H1 (cell line): ENCODE measurements around the gene RYR3. TPM values are rescaled to one million over a fixed set of nuclear protein-coding genes. Genes with fewer than 3 reads are reported as not detected.

Source experiments
- CTCF ChIA-PET: fragments of 300-600 bp; sonication (Branson Sonifier 250); formaldehyde crosslinking; loops from one replicate; lab custom pipeline; 2021; ENCODE audit not compliant: partially characterized antibody; lab: Charles Lee
- POLR2A ChIA-PET: fragments of 300-600 bp; sonication (Branson Sonifier 250); formaldehyde crosslinking; loops from one replicate; lab custom pipeline; 2021; ENCODE audit warnings: inconsistent platforms; ENCODE audit not compliant: partially characterized antibody; lab: Charles Lee
- DNase-seq, 2 experiments: peaks; one replicate each; pipeline versions ENCODE4 v3.0.0 to v3.0.0-alpha.2; 2010 to 2022; ENCODE audit warnings: low spot score in 2 of 2, low read depth in 1 of 2, mixed read lengths in 1 of 2
- FAIRE-seq: peaks from 2 replicates; lab custom pipeline; 2011; peaks lifted over from hg19 to GRCh38; lab: Jason Lieb, UNC
- H2AFZ ChIP-seq: 2 replicates; pipeline ENCODE4 v1.8.1; 2012; ENCODE audit warnings: low read length, inconsistent platforms
- H2AK5ac ChIP-seq: 2 replicates; pipeline ENCODE4 v1.6.1; 2013; ENCODE audit warnings: low read depth, low read length
- H2BK120ac ChIP-seq: replicated peaks from 2 replicates; pipeline ENCODE3; 2013; ENCODE audit warnings: low read depth, low read length, inconsistent platforms
- H2BK12ac ChIP-seq: 2 replicates; pipeline ENCODE4 v1.6.1; 2013; ENCODE audit warnings: low read depth, low read length
- H2BK15ac ChIP-seq: 2 replicates; pipeline ENCODE4 v1.6.1; 2013; ENCODE audit warnings: low read length
- H2BK20ac ChIP-seq: 2 replicates; pipeline ENCODE4 v1.6.1; 2013; ENCODE audit warnings: low read length
- H2BK5ac ChIP-seq: 2 replicates; pipeline ENCODE4 v1.6.1; 2013; ENCODE audit warnings: low read depth, low read length
- H3K14ac ChIP-seq: 2 replicates; pipeline ENCODE4 v1.6.1; 2013; ENCODE audit warnings: inconsistent platforms; ENCODE audit not compliant: insufficient read length
- H3K18ac ChIP-seq: 2 replicates; pipeline ENCODE4 v1.6.1; 2013; ENCODE audit warnings: low read length; ENCODE audit errors: extremely low read depth
- H3K23ac ChIP-seq: 2 replicates; pipeline ENCODE4 v1.6.1; 2013; ENCODE audit warnings: inconsistent platforms; ENCODE audit not compliant: insufficient read length
- H3K23me2 ChIP-seq: 2 replicates; pipeline ENCODE4 v1.6.1; 2013; ENCODE audit warnings: low read depth, low read length
- H3K27ac ChIP-seq: 2 replicates; pipeline ENCODE4 v1.6.1; 2011; ENCODE audit warnings: low read depth, low read length, inconsistent platforms
- H3K27me3 ChIP-seq, 4 experiments: replicated peaks in 1 of 4; 1 replicate in 1 of 4; 2 replicates in 3 of 4; pipeline versions ENCODE4 v1.6.1 to v1.8.1; 2011 to 2013; ENCODE audit warnings: low read length in 3 of 4, mild to moderate bottlenecking in 3 of 4, inconsistent platforms in 2 of 4, mixed read lengths in 2 of 4, moderate library complexity in 1 of 4; ENCODE audit not compliant: control insufficient read depth in 3 of 4, insufficient read depth in 3 of 4; ENCODE audit errors: extremely low read depth in 1 of 4
- H3K36me3 ChIP-seq, 4 experiments: 2 replicates each; pipeline versions ENCODE4 v1.6.1 to v1.8.1; 2011 to 2013; ENCODE audit warnings: mild to moderate bottlenecking in 4 of 4, low read length in 3 of 4, moderate library complexity in 2 of 4, control low read depth in 1 of 4, inconsistent platforms in 1 of 4; ENCODE audit not compliant: insufficient read depth in 4 of 4, control insufficient read depth in 2 of 4
- H3K4ac ChIP-seq: replicated peaks from 2 replicates; pipeline ENCODE3; 2013; ENCODE audit warnings: low read length, low read depth, mixed read lengths, inconsistent platforms; ENCODE audit not compliant: insufficient read length
- H3K4me1 ChIP-seq, 4 experiments: replicated peaks in 1 of 4; 1 replicate in 1 of 4; 2 replicates in 3 of 4; pipeline versions ENCODE4 v1.6.1 to v1.8.1; 2011 to 2013; ENCODE audit warnings: low read length in 3 of 4, inconsistent platforms in 2 of 4, mixed read lengths in 1 of 4; ENCODE audit not compliant: insufficient read depth in 4 of 4, control insufficient read depth in 3 of 4
- H3K4me2 ChIP-seq, 2 experiments: 2 replicates each; pipeline versions ENCODE4 v1.6.1 to v1.8.1; 2011 to 2013; ENCODE audit warnings: low read depth in 2 of 2, low read length in 2 of 2, control low read depth in 1 of 2, inconsistent platforms in 1 of 2, mild to moderate bottlenecking in 1 of 2; ENCODE audit not compliant: insufficient read depth in 1 of 2
- H3K4me3 ChIP-seq, 4 experiments: fragments of 200-600, 300-600 bp in 1 of 4; sonication (generic), shearing (Covaris generic), sonication (Bioruptor Twin) in 1 of 4; 2 replicates each; pipeline versions ENCODE4 v1.5.1 to v1.8.1; 2011 to 2016; ENCODE audit warnings: low read length in 4 of 4, low read depth in 3 of 4, control low read depth in 2 of 4, inconsistent platforms in 2 of 4, mild to moderate bottlenecking in 2 of 4, mixed read lengths in 1 of 4, moderate library complexity in 1 of 4; ENCODE audit not compliant: insufficient read depth in 2 of 4; ENCODE audit errors: extremely low read depth in 1 of 4
- H3K56ac ChIP-seq: replicated peaks from 2 replicates; pipeline ENCODE3; 2013; ENCODE audit warnings: low read depth, mild to moderate bottlenecking, mixed read lengths, low read length, inconsistent platforms; ENCODE audit not compliant: insufficient read length
- H3K79me1 ChIP-seq: 2 replicates; pipeline ENCODE4 v1.6.1; 2013; ENCODE audit warnings: low read depth, low read length, control low read depth
- H3K79me2 ChIP-seq, 2 experiments: 2 replicates each; pipeline versions ENCODE4 v1.6.1 to v1.8.1; 2012 to 2013; ENCODE audit warnings: low read length in 2 of 2, mild to moderate bottlenecking in 2 of 2, inconsistent platforms in 1 of 2; ENCODE audit not compliant: insufficient read depth in 2 of 2, control insufficient read depth in 1 of 2
- H3K9ac ChIP-seq, 4 experiments: replicated peaks in 1 of 4; 1 replicate in 1 of 4; 2 replicates in 3 of 4; pipeline versions ENCODE4 v1.6.1 to v1.8.1; 2011 to 2013; ENCODE audit warnings: low read depth in 3 of 4, low read length in 3 of 4, control low read depth in 2 of 4, mild to moderate bottlenecking in 2 of 4, moderate library complexity in 2 of 4, inconsistent platforms in 1 of 4; ENCODE audit errors: extremely low read depth in 1 of 4
- H3K9me3 ChIP-seq, 2 experiments: 2 replicates each; pipeline versions ENCODE4 v1.6.1 to v1.8.1; 2012 to 2013; ENCODE audit warnings: mild to moderate bottlenecking in 2 of 2, moderate library complexity in 2 of 2, control low read depth in 1 of 2, inconsistent platforms in 1 of 2, low read depth in 1 of 2, low read length in 1 of 2, mixed read lengths in 1 of 2; ENCODE audit not compliant: insufficient read depth in 2 of 2
- H4K20me1 ChIP-seq, 2 experiments: replicated peaks in 1 of 2; 2 replicates each; pipeline versions ENCODE3 to v1.8.1; 2011 to 2013; ENCODE audit warnings: inconsistent platforms in 2 of 2, low read length in 2 of 2, mild to moderate bottlenecking in 1 of 2; ENCODE audit not compliant: insufficient read depth in 2 of 2, control insufficient read depth in 1 of 2
- H4K5ac ChIP-seq: 2 replicates; pipeline ENCODE4 v1.6.1; 2013; ENCODE audit warnings: low read length, low read depth, mixed read lengths, inconsistent platforms; ENCODE audit not compliant: insufficient read length
- H4K8ac ChIP-seq: 2 replicates; pipeline ENCODE4 v1.8.0; 2013; ENCODE audit warnings: mild to moderate bottlenecking, moderate library complexity, low read length, inconsistent platforms; ENCODE audit not compliant: insufficient read depth; ENCODE audit errors: extremely low read depth
- H4K91ac ChIP-seq: replicated peaks from 2 replicates; pipeline ENCODE3; 2013; ENCODE audit warnings: low read length, mixed read lengths, inconsistent platforms; ENCODE audit not compliant: insufficient read length
- SIRT6 ChIP-seq: IDR thresholded peaks from one replicate; pipeline ENCODE4 v1.7.1; 2012; ENCODE audit warnings: low read length, inconsistent platforms
- ZNF274 ChIP-seq: IDR thresholded peaks from 2 replicates; pipeline ENCODE4 v1.7.0; 2012; ENCODE audit warnings: low read length, borderline replicate concordance; ENCODE audit errors: extremely low read depth
- WGBS, 2 experiments: shearing (Covaris generic) in 1 of 2; methylation state at CpG; one replicate each; pipeline versions ENCODE4 v1.1.6 to v1.1.7; 2013 to 2015; ENCODE audit warnings: low lambda C conversion rate in 2 of 2, mixed read lengths in 2 of 2, inconsistent platforms in 1 of 2, low coverage in 1 of 2, missing lambda C conversion rate in 1 of 2; ENCODE audit not compliant: insufficient replicate concordance in 2 of 2, insufficient coverage in 1 of 2, insufficient read length in 1 of 2; ENCODE audit errors: extremely low coverage in 1 of 2, missing lambda C conversion rate in 1 of 2; 5-methylcytosine and 5-hydroxymethylcytosine counted together
- polyA plus RNA-seq, 7 experiments: library from polyadenylated mRNA; depleted of rRNA in 3 of 7; stranded (reverse) in 5 of 7; unstranded in 2 of 7; fragments of >200 nt in 5 of 7; fragments of 200-250 nt in 2 of 7; gene quantifications; 1 replicate in 5 of 7; 2 replicates in 1 of 7; 4 replicates in 1 of 7; pipeline versions ENCODE4 v1.2.1 to v1.2.3, GENCODE V29; 2011 to 2013; ENCODE audit warnings: missing spikeins in 2 of 7, mixed read lengths in 2 of 7
- total RNA-seq: library from RNA; stranded (reverse); fragmentation: NEBNext Ultra II Directional; extraction: Animal tissue kit (Norgen Biotek cat#: 25700); gene quantifications from 2 replicates; pipeline ENCODE4 v1.2.1, GENCODE V29; 2021

RYR3 gene
- total and polyA plus RNA-seq, 2 of the 8 experiments (the other 6 are each of a cell fraction or from before 2014, with no cell fraction given): 0.33 to 3.4 TPM

DNA sequence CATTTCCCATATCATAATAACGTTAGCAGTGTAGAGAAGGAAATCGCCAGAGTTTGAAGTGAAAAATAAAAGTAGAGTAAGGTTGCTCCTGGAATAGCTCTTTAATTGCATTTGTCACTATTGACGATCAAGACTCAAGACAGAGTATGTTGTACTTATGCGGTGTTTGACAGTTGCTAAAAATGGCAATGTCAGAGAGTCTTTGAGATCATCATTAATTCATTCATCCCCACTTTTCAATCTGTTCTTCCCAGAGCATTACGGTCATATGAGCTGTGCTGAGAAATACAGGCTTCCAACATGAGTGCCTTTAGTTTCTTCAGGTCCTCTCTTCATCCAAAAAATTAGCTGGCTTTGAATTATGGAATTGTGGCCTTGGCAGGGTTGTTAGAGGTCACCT lies 483.7 kb downstream of the RYR3 start:
- Histone ChIP-seq H3K79me1 (no peaks in the 10 kb centered on the region), H3K56ac (no peak overlapping the region), H3K18ac (no peak overlapping the region), H3K4me3 (no peak overlapping the region), H3K4me1 (no peaks in the 10 kb centered on the region), H3K23me2 (no peaks in the 10 kb centered on the region; the same call in 1 of the 2 replicates), H4K5ac (no peak overlapping the region), H2BK120ac (no peak overlapping the region), H3K9ac (no peak overlapping the region), H2AFZ (no peak overlapping the region), H4K20me1 (no peaks in the 10 kb centered on the region), H4K91ac (no peak overlapping the region), H2BK12ac (no peak overlapping the region), H2BK5ac (no peak overlapping the region), H3K79me2 (no peaks in the 10 kb centered on the region), H3K14ac (no peak overlapping the region), H3K4me2 (no peak overlapping the region), H3K27ac (no peak overlapping the region), H3K36me3 (no peaks in the 10 kb centered on the region), H4K8ac (no peak overlapping the region), H2BK15ac (no peak overlapping the region), H3K4ac (no peak overlapping the region), H3K23ac (no peak overlapping the region), H2AK5ac (no peak overlapping the region), H3K27me3 (no peaks in the 10 kb centered on the region), H3K9me3 (no peaks in the 10 kb centered on the region), H2BK20ac (no peak overlapping the region)
- ChIA-PET POLR2A (no interaction called here), CTCF (interaction anchor here (0.7 to 1.3 kb wide), 3 partner anchors 16 to 64 kb away, joined by 3 to 6 read pairs (median 3); no protein-coding TSS in a partner anchor)
- no peak for DNase-seq
- WGBS, 2 experiments: 93% methylated on average over 5 of the region's 5 CpGs; no CpG with 5 or more reads in 1 of the 2 experiments
- no peak for TF ChIP-seq SIRT6
- TF ChIP-seq ZNF274: no peak
- FAIRE-seq: no peak
